H1 (cell line): ENCODE results near the gene MAOB. TPM values are rescaled to one million over a fixed set of nuclear protein-coding genes. Genes with fewer than 3 reads are reported as not detected.

Experiments used
- CBX8 ChIP-seq: fragments of 300-800, 300-1000 bp; sonication (generic); IDR thresholded peaks from 2 replicates; pipeline ENCODE4 v1.7.1; 2016; ENCODE audit warnings: low read depth, low read length, borderline replicate concordance
- CTBP2 ChIP-seq: IDR thresholded peaks from 2 replicates; pipeline ENCODE4 v1.7.0; 2011; ENCODE audit warnings: borderline replicate concordance, mild to moderate bottlenecking, moderate library complexity, mixed read lengths, low read length; ENCODE audit not compliant: insufficient read depth, insufficient read length
- EP300 ChIP-seq, 2 experiments: IDR thresholded peaks; 1 replicate in 1 of 2; 2 replicates in 1 of 2; pipeline ENCODE4 v1.6.1; 2011 to 2012; ENCODE audit warnings: low read depth in 2 of 2, low read length in 2 of 2, mild to moderate bottlenecking in 2 of 2, borderline replicate concordance in 1 of 2, inconsistent platforms in 1 of 2, moderate library complexity in 1 of 2
- KDM5A ChIP-seq: fragments of 200-600 bp; IDR thresholded peaks from 2 replicates; pipeline ENCODE4 v1.7.1; 2012; ENCODE audit warnings: mild to moderate bottlenecking, low read length, inconsistent platforms, mixed read lengths
- MAX ChIP-seq: IDR thresholded peaks from 2 replicates; pipeline ENCODE4 v1.6.1; 2012; ENCODE audit warnings: inconsistent platforms
- PHF8 ChIP-seq: fragments of 200-600 bp; sonication (generic); conservative IDR thresholded peaks from 2 replicates; pipeline ENCODE4 v1.7.1; 2012; ENCODE audit warnings: low read depth, mild to moderate bottlenecking, inconsistent platforms, low read length, moderate library complexity
- YY1 ChIP-seq: IDR thresholded peaks from 2 replicates; pipeline ENCODE4 v1.6.1; 2011; ENCODE audit warnings: low read depth, mild to moderate bottlenecking, low read length
- polyA plus RNA-seq, 7 experiments: library from polyadenylated mRNA; depleted of rRNA in 3 of 7; stranded (reverse) in 5 of 7; unstranded in 2 of 7; fragments of >200 nt in 5 of 7; fragments of 200-250 nt in 2 of 7; gene quantifications; 1 replicate in 5 of 7; 2 replicates in 1 of 7; 4 replicates in 1 of 7; pipeline versions ENCODE4 v1.2.1 to v1.2.3, GENCODE V29; 2011 to 2013; ENCODE audit warnings: missing spikeins in 2 of 7, mixed read lengths in 2 of 7
- total RNA-seq: library from RNA; stranded (reverse); fragmentation: NEBNext Ultra II Directional; extraction: Animal tissue kit (Norgen Biotek cat#: 25700); gene quantifications from 2 replicates; pipeline ENCODE4 v1.2.1, GENCODE V29; 2021

Gene MAOB
- total and polyA plus RNA-seq, 2 of the 8 experiments (the other 6 are each of a cell fraction or from before 2014, with no cell fraction given), result 0.73 to 1.1 TPM

DNA sequence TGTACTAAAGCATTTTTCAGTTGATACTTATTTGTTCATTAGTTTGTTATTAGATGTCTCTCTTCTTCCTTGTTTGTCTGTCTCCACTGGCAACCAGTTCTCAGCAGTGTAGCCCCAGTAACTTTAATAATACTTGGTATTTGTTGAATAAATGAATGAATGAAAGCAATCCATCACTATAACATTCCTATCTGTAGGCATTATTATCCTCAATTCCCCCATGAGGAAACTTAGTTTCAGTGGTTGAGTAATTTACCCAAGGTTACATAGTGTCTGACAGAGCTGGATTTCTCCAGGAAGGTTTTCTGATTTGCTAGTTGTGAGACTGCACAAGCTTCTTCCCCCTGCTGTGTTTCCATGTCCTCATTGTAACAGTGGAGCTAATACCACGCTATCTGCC, 27.8 kb upstream of the MAOB start (continued):
- TF ChIP-seq CTBP2 (no peak), EP300 (IDR thresholded peaks at IDR 0.05; ENCODE audit: borderline replicate concordance in 1 of 2, low read depth in 2 of 2, low read length in 2 of 2) (no peak), PHF8 (no peak), CBX8 (no peak), MAX (no peak), KDM5A (no peak), YY1 (no peak)
- TF ChIP-seq, all 59 proteins: peak for 0
